Neural crest cell (in vitro differentiated cells): ENCODE data around the gene ACTN4. TPM values are rescaled to one million over a fixed set of nuclear protein-coding genes. Genes with fewer than 3 reads are reported as not detected.

Experiments
- DNase-seq: peaks from one replicate; pipeline ENCODE4 v3.0.0; 2021; ENCODE audit warnings: low read depth, mixed read lengths, low spot score
- H3K27ac Mint-ChIP-seq: one replicate; pipeline ENCODE4 v1.8.0; 2021; ENCODE audit warnings: mild to moderate bottlenecking, mixed read lengths; ENCODE audit not compliant: unreplicated experiment
- H3K27me3 Mint-ChIP-seq: 2 replicates; pipeline ENCODE4 v1.8.0; 2021; ENCODE audit warnings: low read depth, mild to moderate bottlenecking, mixed read lengths
- H3K36me3 Mint-ChIP-seq: 2 replicates; pipeline ENCODE4 v1.8.0; 2021; ENCODE audit warnings: low read depth, mild to moderate bottlenecking, mixed read lengths
- H3K4me1 Mint-ChIP-seq: 2 replicates; pipeline ENCODE4 v1.8.0; 2021; ENCODE audit warnings: mixed read lengths
- H3K4me3 Mint-ChIP-seq: one replicate; pipeline ENCODE4 v1.8.0; 2021; ENCODE audit warnings: mild to moderate bottlenecking, mixed read lengths
- H3K9me3 Mint-ChIP-seq: 2 replicates; pipeline ENCODE4 v1.8.0; 2021; ENCODE audit warnings: mixed read lengths
- total RNA-seq: library from RNA; stranded (reverse); gene quantifications from 2 replicates; pipeline ENCODE4 v1.2.1, GENCODE V29; 2021
- TF ChIP-seq, protein P1 (sequence below): fragments of 200-600 bp; sonication (generic); conservative IDR thresholded peaks from 2 replicates; pipeline ENCODE4 v1.5.0; 2021; ENCODE audit warnings: antibody characterized with exemption, mild to moderate bottlenecking

The ACTN4 gene
- total RNA-seq, 1 donor from 2014 or later, result 324 TPM

GRCh38 chr19:38719761-38720558, 72.5 kb downstream of the ACTN4 start:
- H3K4me1 Mint-ChIP-seq, result peaks cover 24% of the 10 kb centered on the region
- H3K27me3 Mint-ChIP-seq, result peaks cover 2% of the 10 kb centered on the region
- DNase-seq, result no peak
- no peak overlapping the region for H3K27ac Mint-ChIP-seq
- no peaks in the 10 kb centered on the region for H3K36me3 Mint-ChIP-seq
- H3K4me3 Mint-ChIP-seq, result no peak overlapping the region
- H3K9me3 Mint-ChIP-seq, result no peaks in the 10 kb centered on the region
- TF ChIP-seq, protein P1, sequence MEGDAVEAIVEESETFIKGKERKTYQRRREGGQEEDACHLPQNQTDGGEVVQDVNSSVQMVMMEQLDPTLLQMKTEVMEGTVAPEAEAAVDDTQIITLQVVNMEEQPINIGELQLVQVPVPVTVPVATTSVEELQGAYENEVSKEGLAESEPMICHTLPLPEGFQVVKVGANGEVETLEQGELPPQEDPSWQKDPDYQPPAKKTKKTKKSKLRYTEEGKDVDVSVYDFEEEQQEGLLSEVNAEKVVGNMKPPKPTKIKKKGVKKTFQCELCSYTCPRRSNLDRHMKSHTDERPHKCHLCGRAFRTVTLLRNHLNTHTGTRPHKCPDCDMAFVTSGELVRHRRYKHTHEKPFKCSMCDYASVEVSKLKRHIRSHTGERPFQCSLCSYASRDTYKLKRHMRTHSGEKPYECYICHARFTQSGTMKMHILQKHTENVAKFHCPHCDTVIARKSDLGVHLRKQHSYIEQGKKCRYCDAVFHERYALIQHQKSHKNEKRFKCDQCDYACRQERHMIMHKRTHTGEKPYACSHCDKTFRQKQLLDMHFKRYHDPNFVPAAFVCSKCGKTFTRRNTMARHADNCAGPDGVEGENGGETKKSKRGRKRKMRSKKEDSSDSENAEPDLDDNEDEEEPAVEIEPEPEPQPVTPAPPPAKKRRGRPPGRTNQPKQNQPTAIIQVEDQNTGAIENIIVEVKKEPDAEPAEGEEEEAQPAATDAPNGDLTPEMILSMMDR, result no peak

- no peaks in the 10 kb centered on the region for H3K36me3 Mint-ChIP-seq
Observed at GRCh38 chr19:38720559-38721236, 73.2 kb downstream of the ACTN4 start.

DNA sequence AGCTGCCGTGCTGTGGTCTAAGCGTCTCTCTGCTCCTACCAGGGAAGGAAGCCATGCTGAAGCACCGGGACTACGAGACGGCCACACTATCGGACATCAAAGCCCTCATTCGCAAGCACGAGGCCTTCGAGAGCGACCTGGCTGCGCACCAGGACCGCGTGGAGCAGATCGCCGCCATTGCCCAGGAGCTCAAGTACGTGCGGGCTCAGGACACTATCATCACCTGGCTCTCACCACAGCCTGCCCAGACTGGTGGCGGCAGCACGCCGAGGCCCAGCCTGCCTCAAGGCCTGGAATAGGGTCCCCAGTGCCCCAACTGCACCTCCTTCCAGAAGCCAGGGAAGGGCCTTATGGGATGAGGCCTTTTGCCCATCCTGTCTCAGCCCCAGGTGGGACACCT, 74.0 kb downstream of the ACTN4 start:
- H3K4me1 Mint-ChIP-seq, result peaks cover 24% of the 10 kb centered on the region

More at GRCh38 chr19:38720559-38721236, 73.2 kb downstream of the ACTN4 start:
- TF ChIP-seq, protein P1, result no peak
- DNase-seq, result no peak
- no peaks in the 10 kb centered on the region for H3K9me3 Mint-ChIP-seq
- H3K27ac Mint-ChIP-seq, result peak overlapping the region; percentile 81
- no peak overlapping the region for H3K4me3 Mint-ChIP-seq
- peaks cover 2% of the 10 kb centered on the region for H3K27me3 Mint-ChIP-seq
- H3K4me1 Mint-ChIP-seq, result peaks cover 24% of the 10 kb centered on the region

GRCh38 chr19:38721979-38722773, 74.7 kb downstream of the ACTN4 start:
- no peaks in the 10 kb centered on the region for H3K36me3 Mint-ChIP-seq
- peaks cover 24% of the 10 kb centered on the region for H3K4me1 Mint-ChIP-seq
- TF ChIP-seq, protein P1, result no peak
- H3K27me3 Mint-ChIP-seq, result peaks cover 2% of the 10 kb centered on the region
- peak overlapping the region; percentile 97 for H3K27ac Mint-ChIP-seq
- peak overlapping the region; percentile 89 for H3K4me3 Mint-ChIP-seq
- peak; percentile 65 for DNase-seq
- no peaks in the 10 kb centered on the region for H3K9me3 Mint-ChIP-seq

More for the DNA sequence above, 74.0 kb downstream of the ACTN4 start:
- TF ChIP-seq, protein P1, result no peak
- Mint-ChIP-seq H3K4me3 (no peak overlapping the region), H3K27me3 (peaks cover 2% of the 10 kb centered on the region), H3K27ac (peak overlapping the region; percentile 81), H3K36me3 (no peaks in the 10 kb centered on the region), H3K9me3 (no peaks in the 10 kb centered on the region)
- DNase-seq, result no peak

- Mint-ChIP-seq H3K4me3 (peak overlapping the region; percentile 15), H3K36me3 (no peaks in the 10 kb centered on the region), H3K9me3 (no peaks in the 10 kb centered on the region), H3K27ac (no peak overlapping the region), H3K4me1 (peaks cover 24% of the 10 kb centered on the region), H3K27me3 (peaks cover 2% of the 10 kb centered on the region)
- no peak for DNase-seq
- TF ChIP-seq, protein P1, result no peak
Observed at GRCh38 chr19:38722947-38723605, 75.6 kb downstream of the ACTN4 start.
